ENCODE measurements around the gene CHD3.

CHD3 gene

GRCh38 chr17:7910711-7911110, 22.1 kb downstream of the CHD3 start:
- Histone ChIP-seq H3K4me3 (ENCODE audit: low read length) (no peak overlapping the region), H3K27ac (ENCODE audit: low read depth, low read length) (no peak overlapping the region), H3K4me1 (ENCODE audit: insufficient read depth, low read length) (no peaks in the 10 kb centered on the region), H3K36me3 (ENCODE audit: insufficient read depth, low read length) (peaks cover 2% of the 10 kb centered on the region; the same call in 1 of the 2 replicates), H3K27me3 (ENCODE audit: insufficient read depth, low read length) (peaks cover 11% of the 10 kb centered on the region), H3K9ac (ENCODE audit: low read depth, low read length) (no peak overlapping the region), H3K9me3 (ENCODE audit: insufficient read depth, low read depth, low read length) (no peaks in the 10 kb centered on the region)
- WGBS, result 96% methylated on average over 12 of the region's 13 CpGs

- no peak overlapping the region for H3K9ac ChIP-seq (ENCODE audit: low read depth, low read length)
- no peak overlapping the region for H3K27ac ChIP-seq (ENCODE audit: low read depth, low read length)
- no peaks in the 10 kb centered on the region for H3K4me1 ChIP-seq (ENCODE audit: insufficient read depth, low read length)
- H3K9me3 ChIP-seq (ENCODE audit: insufficient read depth, low read depth, low read length), result no peaks in the 10 kb centered on the region
- 94% methylated on average over 9 of the region's 9 CpGs for WGBS
- peaks cover 13% of the 10 kb centered on the region for H3K27me3 ChIP-seq (ENCODE audit: insufficient read depth, low read length)
- no peak overlapping the region for H3K4me3 ChIP-seq (ENCODE audit: low read length)
- H3K36me3 ChIP-seq (ENCODE audit: insufficient read depth, low read length), result peaks cover 2% of the 10 kb centered on the region; the same call in 1 of the 2 replicates
Observed at GRCh38 chr17:7911116-7911515, 22.5 kb downstream of the CHD3 start.

- H3K4me3 ChIP-seq (ENCODE audit: low read length), result no peak overlapping the region
- H3K27ac ChIP-seq (ENCODE audit: low read depth, low read length), result no peak overlapping the region
- H3K9me3 ChIP-seq (ENCODE audit: insufficient read depth, low read depth, low read length), result no peaks in the 10 kb centered on the region
- 46% methylated on average over 3 of the region's 3 CpGs for WGBS
- H3K4me1 ChIP-seq (ENCODE audit: insufficient read depth, low read length), result no peaks in the 10 kb centered on the region
- H3K9ac ChIP-seq (ENCODE audit: low read depth, low read length), result no peak overlapping the region
- H3K27me3 ChIP-seq (ENCODE audit: insufficient read depth, low read length), result peaks cover 30% of the 10 kb centered on the region
- H3K36me3 ChIP-seq (ENCODE audit: insufficient read depth, low read length), result peaks cover 2% of the 10 kb centered on the region; the same call in 1 of the 2 replicates
Observed at GRCh38 chr17:7912927-7913524, 24.4 kb downstream of the CHD3 start.

- Histone ChIP-seq H3K9ac (ENCODE audit: low read depth, low read length) (no peak overlapping the region), H3K4me3 (ENCODE audit: low read length) (peak overlapping the region; percentile 51), H3K27ac (ENCODE audit: low read depth, low read length) (no peak overlapping the region), H3K36me3 (ENCODE audit: insufficient read depth, low read length) (0 out of 2 replicates have a peak, but pooled peaks cover 2% of the 10 kb centered on the region), H3K9me3 (ENCODE audit: insufficient read depth, low read depth, low read length) (no peaks in the 10 kb centered on the region; the same call in 1 of the 2 replicates), H3K27me3 (ENCODE audit: insufficient read depth, low read length) (peaks cover 39% of the 10 kb centered on the region), H3K4me1 (ENCODE audit: insufficient read depth, low read length) (no peaks in the 10 kb centered on the region)
- 18% methylated on average over 15 of the region's 15 CpGs for WGBS
Observed at GRCh38 chr17:7915179-7915610, 26.6 kb downstream of the CHD3 start.

- H3K9ac ChIP-seq (ENCODE audit: low read depth, low read length), result peak within 1 kb of the TSS; percentile 52
- H3K36me3 ChIP-seq (ENCODE audit: insufficient read depth, low read length), result no peaks in the 10 kb centered on the region
- H3K9me3 ChIP-seq (ENCODE audit: insufficient read depth, low read depth, low read length), result no peaks in the 10 kb centered on the region; the same call in 1 of the 2 replicates
- H3K27me3 ChIP-seq (ENCODE audit: insufficient read depth, low read length), result peaks cover 42% of the 10 kb centered on the region
- no peaks in the 10 kb centered on the region for H3K4me1 ChIP-seq (ENCODE audit: insufficient read depth, low read length)
- under 1% methylated on average over 100 of the region's 100 CpGs for WGBS
- peak within 1 kb of the TSS; percentile 51 for H3K4me3 ChIP-seq (ENCODE audit: low read length)
- H3K27ac ChIP-seq (ENCODE audit: low read depth, low read length), result peak within 1 kb of the TSS; percentile 57; the same call in 1 of the 2 replicates
Observed at GRCh38 chr17:7915611-7916384, 27.2 kb downstream of the CHD3 start, which contains the start of gene RNF227. RNF227 (minus strand) TSS chr17:7916289; CDS start chr17:7916195, 94 bp downstream.

- WGBS, result 44% methylated on average over 15 of the region's 15 CpGs
- Histone ChIP-seq H3K9ac (ENCODE audit: low read depth, low read length) (peak overlapping the region; percentile 52; the same call in 1 of the 2 replicates), H3K27ac (ENCODE audit: low read depth, low read length) (no peak overlapping the region; the same call in 1 of the 2 replicates), H3K27me3 (ENCODE audit: insufficient read depth, low read length) (peaks cover 44% of the 10 kb centered on the region), H3K4me3 (ENCODE audit: low read length) (peak overlapping the region; percentile 51), H3K36me3 (ENCODE audit: insufficient read depth, low read length) (no peaks in the 10 kb centered on the region), H3K9me3 (ENCODE audit: insufficient read depth, low read depth, low read length) (no peaks in the 10 kb centered on the region; the same call in 1 of the 2 replicates), H3K4me1 (ENCODE audit: insufficient read depth, low read length) (no peaks in the 10 kb centered on the region)
Observed at GRCh38 chr17:7916385-7916682, 27.7 kb downstream of the CHD3 start.

- no peaks in the 10 kb centered on the region; the same call in 1 of the 2 replicates for H3K9me3 ChIP-seq (ENCODE audit: insufficient read depth, low read depth, low read length)
- WGBS, result 80% methylated on average over 2 of the region's 2 CpGs
- H3K4me1 ChIP-seq (ENCODE audit: insufficient read depth, low read length), result no peaks in the 10 kb centered on the region
- H3K27me3 ChIP-seq (ENCODE audit: insufficient read depth, low read length), result peaks cover 49% of the 10 kb centered on the region
- H3K27ac ChIP-seq (ENCODE audit: low read depth, low read length), result no peak overlapping the region
- H3K9ac ChIP-seq (ENCODE audit: low read depth, low read length), result no peak overlapping the region
- no peak overlapping the region for H3K4me3 ChIP-seq (ENCODE audit: low read length)
- H3K36me3 ChIP-seq (ENCODE audit: insufficient read depth, low read length), result no peaks in the 10 kb centered on the region
Observed at GRCh38 chr17:7916808-7917207, 28.2 kb downstream of the CHD3 start.

GRCh38 chr17:7922269-7922844, 33.8 kb downstream of the CHD3 start:
- Histone ChIP-seq H3K27me3 (ENCODE audit: insufficient read depth, low read length) (peaks cover 76% of the 10 kb centered on the region), H3K9me3 (ENCODE audit: insufficient read depth, low read depth, low read length) (no peaks in the 10 kb centered on the region; the same call in 1 of the 2 replicates), H3K27ac (ENCODE audit: low read depth, low read length) (no peak overlapping the region), H3K4me3 (ENCODE audit: low read length) (peak overlapping the region; percentile 46), H3K4me1 (ENCODE audit: insufficient read depth, low read length) (peaks cover 5% of the 10 kb centered on the region; the same call in 1 of the 2 replicates), H3K9ac (ENCODE audit: low read depth, low read length) (peak overlapping the region; percentile 44; the same call in 1 of the 2 replicates), H3K36me3 (ENCODE audit: insufficient read depth, low read length) (no peaks in the 10 kb centered on the region)
- WGBS, result 51% methylated on average over 16 of the region's 16 CpGs

GRCh38 chr17:7922845-7923628, 34.4 kb downstream of the CHD3 start:
- Histone ChIP-seq H3K4me1 (ENCODE audit: insufficient read depth, low read length) (peaks cover 5% of the 10 kb centered on the region; the same call in 1 of the 2 replicates), H3K27ac (ENCODE audit: low read depth, low read length) (no peak overlapping the region), H3K9ac (ENCODE audit: low read depth, low read length) (peak overlapping the region; percentile 44; the same call in 1 of the 2 replicates), H3K4me3 (ENCODE audit: low read length) (peak overlapping the region; percentile 46), H3K9me3 (ENCODE audit: insufficient read depth, low read depth, low read length) (no peaks in the 10 kb centered on the region; the same call in 1 of the 2 replicates), H3K27me3 (ENCODE audit: insufficient read depth, low read length) (peaks cover 77% of the 10 kb centered on the region), H3K36me3 (ENCODE audit: insufficient read depth, low read length) (no peaks in the 10 kb centered on the region)
- 29% methylated on average over 45 of the region's 45 CpGs for WGBS

GRCh38 chr17:7927596-7927995, 39.0 kb downstream of the CHD3 start:
- H3K4me3 ChIP-seq (ENCODE audit: low read length), result no peak overlapping the region
- WGBS, result 78% methylated on average over 3 of the region's 3 CpGs
- H3K9ac ChIP-seq (ENCODE audit: low read depth, low read length), result no peak overlapping the region
- no peaks in the 10 kb centered on the region for H3K36me3 ChIP-seq (ENCODE audit: insufficient read depth, low read length)
- H3K27me3 ChIP-seq (ENCODE audit: insufficient read depth, low read length), result peaks cover 67% of the 10 kb centered on the region
- H3K9me3 ChIP-seq (ENCODE audit: insufficient read depth, low read depth, low read length), result no peaks in the 10 kb centered on the region
- H3K27ac ChIP-seq (ENCODE audit: low read depth, low read length), result no peak overlapping the region
- H3K4me1 ChIP-seq (ENCODE audit: insufficient read depth, low read length), result peaks cover under 1% of the 10 kb centered on the region; the same call in 1 of the 2 replicates
